SK-MEL-5 (cell line): ENCODE data around the gene KLF16. TPM values are rescaled to one million over a fixed set of nuclear protein-coding genes. Genes with fewer than 3 reads are reported as not detected.

ENCODE experiments used
- DNase-seq: peaks from one replicate; pipeline ENCODE4 v3.0.0-alpha.2; 2016; ENCODE audit warnings: low read depth, low spot score
- in situ Hi-C: cut with HindIII; loops from 2 replicates; pipeline ENCODE4 v1.10.0; 2016; ENCODE audit warnings: low sequenced_read_pairs, high pct_unique_total_duplicates, low pct_unique_long_range_greater_than_20kb
- total RNA-seq: library from RNA; depleted of rRNA; stranded (reverse); fragments of >200 nt; shearing (Covaris generic); gene quantifications from 2 replicates; pipeline ENCODE4 v1.2.3, GENCODE V29; 2014

The KLF16 gene
- total RNA-seq, 1 experiment from 2014 or later, result 7.1 TPM

DNA sequence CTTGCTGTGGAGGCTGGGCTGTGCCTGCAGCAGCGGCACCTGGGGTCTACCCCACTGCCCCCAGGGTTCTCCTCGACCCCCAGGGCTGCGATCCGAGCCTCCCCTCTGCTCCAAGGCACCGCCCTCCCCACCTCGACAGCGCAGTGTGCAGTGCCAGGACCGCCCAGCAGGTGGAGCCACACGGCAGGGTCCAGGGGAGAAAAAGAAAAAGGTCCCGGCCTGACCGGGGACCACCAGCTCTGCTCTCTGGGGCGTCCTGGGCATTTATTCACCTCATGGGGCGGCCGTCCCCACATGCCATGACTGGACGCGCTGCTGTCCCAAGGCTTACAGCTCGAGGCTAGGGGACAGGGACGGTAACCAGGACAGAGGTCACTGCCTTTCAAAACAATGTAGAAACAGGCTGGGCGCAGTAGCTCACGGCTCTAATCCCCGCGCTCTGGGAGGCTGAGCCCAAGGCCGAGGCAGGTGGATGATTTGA, 25.7 kb downstream of the KLF16 start:
- in situ Hi-C loops, result no loop called here
- peak; percentile 47 for DNase-seq

GRCh38 chr19:1837222-1837565, 26.2 kb downstream of the KLF16 start:
- in situ Hi-C loops, result no loop called here
- DNase-seq, result no peak

DNA sequence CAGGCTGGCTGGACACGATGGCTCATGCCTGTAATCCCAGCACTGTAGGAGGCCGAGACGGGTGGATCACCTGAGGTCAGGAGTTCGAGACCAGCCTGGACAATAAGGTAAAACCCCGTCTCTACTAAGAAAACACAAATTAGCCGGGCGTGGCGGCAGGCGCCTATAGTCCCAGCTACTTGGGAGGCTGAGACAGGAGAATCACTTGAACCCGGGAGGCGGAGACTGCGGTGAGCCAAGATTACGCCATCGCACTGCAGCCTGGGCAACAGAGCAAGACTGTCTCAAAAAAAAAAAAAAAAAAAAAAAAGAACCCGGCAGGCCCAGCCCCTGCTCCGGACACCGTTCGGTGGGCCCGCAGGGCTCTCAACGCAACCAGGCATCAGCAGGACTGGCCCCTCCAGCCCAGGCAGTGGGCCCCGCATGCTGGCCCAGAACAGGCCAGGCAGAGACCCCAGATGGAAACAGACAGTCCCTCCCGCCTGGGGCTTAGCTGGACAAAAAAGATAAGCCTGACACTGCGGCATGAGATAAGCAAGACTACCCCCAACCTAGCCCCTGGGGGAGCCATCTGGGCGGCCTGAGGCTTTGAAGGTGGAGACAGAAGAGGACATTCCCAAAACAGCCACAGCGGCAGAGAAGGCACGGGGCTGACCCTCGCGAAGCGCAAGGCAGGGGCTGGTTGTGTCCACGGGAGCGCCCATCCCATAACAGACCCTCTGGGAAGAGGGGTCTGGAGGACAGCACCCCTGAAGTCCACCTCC, 26.7 kb downstream of the KLF16 start:
- DNase-seq, result no peak
- in situ Hi-C loops, result no loop called here

DNA sequence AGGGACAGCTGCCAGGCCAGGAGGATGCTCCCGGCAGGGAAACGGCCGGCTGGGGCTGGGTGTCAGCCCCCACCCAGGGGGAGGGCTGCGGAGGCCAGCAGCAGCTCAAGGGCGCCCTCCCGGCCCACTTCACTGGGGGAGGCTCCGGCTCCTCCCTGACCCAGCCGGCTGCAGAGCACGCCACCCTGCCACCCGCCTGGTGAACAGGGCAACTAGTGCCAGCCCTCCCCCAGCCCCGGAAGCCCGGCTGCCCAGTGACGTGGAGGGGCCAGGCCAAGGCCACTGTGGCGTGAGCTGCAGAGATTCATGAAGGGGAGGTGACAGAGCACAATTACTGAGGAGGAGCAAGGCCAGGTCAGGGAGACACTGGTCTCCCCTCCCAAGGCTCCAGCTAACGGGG, 29.8 kb downstream of the KLF16 start:
- in situ Hi-C loops, result no loop called here
- no peak for DNase-seq

DNA sequence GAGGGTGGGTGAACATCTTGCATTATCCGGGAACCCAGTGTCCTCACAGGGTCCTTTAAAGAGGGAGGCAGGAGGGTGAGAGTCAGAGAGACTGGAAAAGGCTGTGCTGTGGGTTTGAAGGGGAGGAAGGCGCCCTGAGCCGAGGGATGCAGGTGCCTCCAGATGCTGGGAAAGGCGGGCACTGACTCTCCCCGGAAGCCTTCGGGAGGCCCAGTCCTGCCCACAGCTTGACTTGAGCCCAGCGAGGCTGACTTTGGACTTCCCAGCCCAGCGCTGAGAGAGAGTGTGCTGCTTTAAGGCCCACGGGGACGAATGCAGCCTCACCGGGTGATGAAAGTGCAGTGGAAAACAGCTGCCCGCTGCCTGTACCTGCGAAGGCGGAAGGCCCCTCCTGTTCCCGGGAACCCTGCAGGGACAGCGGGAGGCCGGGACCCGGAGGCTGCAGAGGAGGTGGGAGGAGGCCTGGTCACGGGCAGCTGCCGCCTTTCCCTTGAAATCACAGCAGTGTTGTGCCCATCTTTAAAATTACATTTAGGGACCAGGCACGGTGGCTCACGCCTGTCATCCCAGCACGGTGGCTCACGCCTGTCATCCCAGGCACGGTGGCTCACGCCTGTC, 31.2 kb downstream of the KLF16 start:
- in situ Hi-C loops, result no loop called here
- DNase-seq, result no peak

DNA sequence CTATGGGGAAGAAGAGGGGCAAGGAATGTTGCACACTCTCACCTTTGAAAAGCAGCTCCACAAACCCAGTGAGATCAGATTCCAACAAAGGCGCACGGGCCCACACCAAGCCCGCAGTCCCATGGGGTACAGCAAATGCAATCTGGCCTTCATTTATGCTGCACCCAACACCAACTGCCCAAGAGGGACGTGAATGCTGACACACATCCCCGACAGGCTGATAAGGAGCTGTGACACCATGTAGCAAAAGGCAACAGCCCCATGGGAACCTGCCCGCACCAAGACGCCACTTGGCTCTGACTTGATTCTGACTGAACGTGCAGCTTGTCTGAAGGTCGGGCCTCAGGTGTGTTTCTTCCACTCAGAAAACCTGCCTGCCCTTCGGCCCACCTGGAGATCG, 32.4 kb downstream of the KLF16 start:
- no peak for DNase-seq
- in situ Hi-C loops, result no loop called here

- in situ Hi-C loops, result no loop called here
- DNase-seq, result no peak
Observed at GRCh38 chr19:1830568-1830967, 32.8 kb downstream of the KLF16 start.

- in situ Hi-C loops, result no loop called here
- no peak for DNase-seq
Observed at GRCh38 chr19:1829958-1830357, 33.4 kb downstream of the KLF16 start.

DNA sequence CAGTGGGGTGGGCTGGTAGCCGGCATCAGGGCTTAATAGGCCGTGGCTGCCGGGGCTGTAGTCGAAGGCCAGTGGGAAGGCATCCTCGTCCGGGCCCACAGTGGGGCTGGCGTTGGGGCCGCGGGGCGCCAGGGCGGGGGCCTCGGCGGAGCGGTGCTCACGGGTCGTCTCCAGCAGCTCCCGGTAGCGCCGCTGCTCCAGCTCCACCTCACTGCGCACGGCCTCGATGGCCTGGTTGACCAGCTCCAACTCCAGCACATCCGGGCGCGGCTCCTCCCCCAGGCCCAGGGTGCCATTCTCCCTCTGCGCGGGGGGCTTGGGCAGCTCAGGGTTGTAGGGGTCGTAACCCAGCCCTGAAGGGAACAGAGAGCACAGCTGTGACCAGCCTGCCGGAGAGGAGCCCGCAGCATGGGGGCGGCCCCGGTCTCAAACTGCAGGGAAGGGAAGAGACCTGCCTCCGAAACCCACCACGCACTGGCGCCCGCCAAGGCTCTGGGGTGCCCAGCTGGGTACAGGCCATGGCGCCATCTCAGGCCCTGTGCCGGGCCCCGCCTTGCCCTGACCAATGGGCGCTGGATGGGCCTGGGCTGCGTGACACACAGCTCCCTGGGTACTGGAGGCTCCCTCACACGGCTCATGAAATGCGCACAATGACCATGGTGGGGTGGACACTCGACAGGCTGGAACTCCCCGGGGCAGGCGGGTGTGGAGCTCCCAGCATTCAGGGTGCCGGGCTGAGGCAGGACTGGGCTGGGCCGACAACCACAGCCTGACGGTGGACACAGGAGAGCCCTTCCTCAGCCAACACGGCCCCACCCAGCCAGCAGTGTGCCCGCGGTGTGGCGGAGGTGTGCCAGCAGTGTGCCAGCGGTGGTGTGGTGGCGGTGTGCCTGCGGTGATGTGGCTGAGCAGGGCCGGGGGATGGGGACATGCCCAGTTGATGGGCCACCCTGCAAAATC, 34.8 kb downstream of the KLF16 start:
- in situ Hi-C loops, result no loop called here
- no peak for DNase-seq

DNA sequence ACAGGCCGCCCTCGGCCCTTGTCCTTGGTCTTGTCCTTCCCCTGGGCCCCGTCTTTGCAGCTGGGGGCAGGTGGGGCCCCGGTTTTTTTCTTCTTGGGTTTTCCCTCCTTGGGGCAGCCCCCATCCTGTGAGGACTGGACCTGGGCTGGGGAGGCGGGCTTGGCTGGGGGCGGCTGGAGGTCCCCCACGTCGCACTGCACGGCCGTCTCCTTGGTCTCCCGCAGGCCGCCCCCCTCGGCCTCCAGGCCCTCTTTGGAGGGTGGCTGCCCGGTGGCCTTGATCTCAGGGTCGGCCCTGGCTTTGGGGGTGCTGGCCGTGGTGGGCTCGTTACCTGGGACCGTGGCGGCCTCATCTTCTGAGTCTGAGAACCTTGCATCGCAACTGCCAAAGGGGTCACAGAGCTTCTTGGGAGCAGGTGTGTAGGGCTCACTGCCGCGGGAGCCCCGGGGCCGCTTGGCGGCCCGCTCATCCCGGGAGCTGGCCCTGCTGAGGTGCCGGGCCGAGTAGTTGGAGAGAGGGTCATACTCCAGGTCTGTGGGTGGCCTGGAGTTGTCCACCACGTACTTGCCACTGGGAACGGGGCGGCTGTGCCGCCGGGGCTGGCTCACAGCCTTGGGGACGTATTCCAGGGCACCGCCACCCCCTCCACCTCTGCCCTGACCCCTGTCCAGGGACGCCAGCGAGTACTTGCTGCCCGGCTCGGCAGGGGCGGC, 35.7 kb downstream of the KLF16 start:
- in situ Hi-C loops, result no loop called here
- DNase-seq, result no peak

DNA sequence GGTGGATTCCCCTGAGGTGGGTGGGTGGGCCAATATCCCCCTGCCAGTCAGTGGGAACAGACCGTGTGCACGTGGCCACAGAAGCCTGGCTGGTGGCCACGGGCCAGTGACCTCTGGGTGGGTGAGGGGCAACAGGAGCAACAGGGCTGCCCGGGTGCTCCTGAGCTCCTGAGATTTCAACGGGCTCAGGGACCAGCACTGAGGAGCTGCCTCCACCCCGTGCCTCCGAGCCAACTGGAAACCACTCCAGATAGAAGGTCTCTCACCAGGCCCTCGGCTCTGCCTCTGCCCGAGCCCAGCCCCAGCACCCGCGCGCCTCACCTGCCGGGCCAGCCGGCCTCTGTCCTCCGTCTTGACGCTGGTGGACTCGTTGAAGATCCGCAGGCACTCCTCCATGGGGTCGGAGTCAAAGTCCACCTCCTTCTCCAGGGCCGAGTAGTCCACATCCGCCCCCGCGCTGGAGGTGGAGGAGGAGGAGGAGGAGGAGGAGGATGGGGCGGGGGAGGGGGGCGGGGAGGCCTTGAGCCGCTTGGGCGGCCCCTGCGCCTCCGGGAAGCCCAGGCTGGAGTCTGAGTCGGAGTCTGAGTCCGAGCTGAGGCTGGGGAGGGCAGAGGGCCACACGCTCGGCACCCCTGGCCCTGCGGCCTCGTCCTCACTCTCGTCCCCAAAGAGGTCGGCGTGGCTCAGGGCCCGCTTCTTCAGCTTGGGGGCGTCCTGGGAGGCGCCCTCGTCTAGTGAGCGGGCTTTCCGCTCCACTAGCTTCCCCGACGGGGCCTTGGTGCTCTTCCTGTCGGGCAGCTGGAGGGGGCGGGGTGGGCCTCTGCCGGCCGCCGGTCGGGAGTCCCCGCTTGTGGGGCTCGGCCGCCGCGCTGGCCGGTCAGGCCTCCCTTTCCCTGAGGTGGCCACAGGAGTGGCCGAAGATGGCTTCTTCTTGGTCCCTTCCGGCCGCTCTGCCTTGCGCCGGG, 36.5 kb downstream of the KLF16 start:
- no peak for DNase-seq
- in situ Hi-C loops, result no loop called here

DNA sequence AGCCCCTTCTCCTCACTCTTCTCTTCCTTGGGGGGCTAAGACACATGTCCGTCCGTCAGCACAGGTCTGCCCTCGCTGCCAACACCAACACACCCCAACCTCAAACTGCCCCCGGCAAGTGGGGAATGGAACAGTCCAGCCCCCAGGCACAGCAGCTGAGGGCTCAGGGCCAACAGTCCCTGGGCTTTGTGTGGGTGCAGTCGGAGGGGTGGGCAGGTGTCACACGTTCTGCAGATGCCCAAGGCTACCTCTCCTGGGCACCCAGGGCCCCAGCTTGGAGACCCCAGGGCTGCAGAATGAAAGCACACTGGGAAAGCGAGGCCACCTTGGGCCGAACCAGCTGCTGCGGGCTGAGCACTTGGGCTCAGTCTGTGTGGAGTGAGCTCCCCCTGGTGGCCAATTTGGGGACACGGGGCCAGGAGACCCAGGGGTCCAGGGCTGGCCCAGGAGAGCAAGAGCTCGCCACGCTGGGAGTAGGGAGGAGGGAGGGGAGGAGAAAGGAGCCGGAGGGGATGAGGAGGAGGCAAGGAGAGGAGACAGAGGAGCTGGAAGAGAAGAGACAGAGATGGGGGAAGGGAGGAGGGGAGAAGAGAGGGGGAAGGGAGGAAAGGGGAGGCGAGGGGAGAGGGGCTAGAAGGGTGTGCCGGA, 37.3 kb downstream of the KLF16 start:
- peak; percentile 55 for DNase-seq
- in situ Hi-C loops, result no loop called here

DNA sequence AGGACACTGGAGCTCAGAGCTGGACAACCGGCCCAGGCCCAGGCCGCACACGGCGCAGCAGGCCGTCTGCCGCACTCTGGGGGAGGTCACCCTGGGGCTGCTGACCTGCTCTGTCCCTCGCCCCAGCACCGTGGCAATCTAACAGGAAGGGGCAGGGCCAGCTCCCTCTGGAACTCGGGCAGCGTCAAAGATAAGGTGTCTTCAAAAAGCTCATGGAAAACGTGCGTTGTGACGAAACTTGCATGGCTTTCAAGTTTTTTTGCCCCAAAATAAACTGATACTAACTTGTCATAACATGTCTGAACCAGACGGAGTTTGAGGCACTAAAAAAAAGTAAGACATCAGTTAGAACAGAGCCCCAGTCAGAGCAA, 39.1 kb downstream of the KLF16 start:
- in situ Hi-C loops, result no loop called here
- no peak for DNase-seq

GRCh38 chr19:1823539-1824251, 39.7 kb downstream of the KLF16 start:
- no peak for DNase-seq
- in situ Hi-C loops, result no loop called here

DNA sequence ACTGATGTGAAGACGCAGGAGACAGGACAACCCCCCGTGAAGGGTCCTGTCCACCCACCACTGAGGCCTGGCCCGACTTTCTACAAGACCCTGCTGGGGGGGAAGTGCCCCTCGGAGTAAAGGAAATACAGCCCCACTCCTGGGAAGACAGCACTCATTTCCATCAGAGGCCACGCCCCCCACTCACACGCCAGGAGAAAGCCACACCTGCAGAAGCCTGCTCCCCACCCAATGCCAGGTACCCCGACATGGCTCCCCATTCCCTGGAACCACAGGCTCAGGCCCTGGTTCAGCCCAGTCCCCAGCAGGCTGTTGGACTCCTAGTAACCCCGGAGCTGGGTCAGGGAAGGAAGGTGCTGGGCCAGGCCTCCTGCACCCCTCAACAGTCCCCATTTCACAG, 40.4 kb downstream of the KLF16 start:
- in situ Hi-C loops, result no loop called here

GRCh38 chr19:1822210-1822609, 41.2 kb downstream of the KLF16 start:
- no peak for DNase-seq
- in situ Hi-C loops, result no loop called here

More for the DNA sequence above, 40.4 kb downstream of the KLF16 start:
- no peak for DNase-seq
